Spinal cord (tissue), 10 donors: ENCODE results near the gene RTL3. TPM values are rescaled to one million over a fixed set of nuclear protein-coding genes. Genes with fewer than 3 reads are reported as not detected.
A peak's percentile ranks its signal among the peaks of the same experiment; 100 is the strongest.

Experiments used
- DNase-seq, 6 donors: peaks; one replicate each; pipeline versions ENCODE4 v3.0.0 to v3.0.0-alpha.2; 2013 to 2015; ENCODE audit warnings: low spot score in 6 of 6, low read depth in 4 of 6
- H3K27ac ChIP-seq: one replicate; pipeline ENCODE4 v1.5.1; 2013; ENCODE audit warnings: low read depth, low read length, control low read depth
- H3K27me3 ChIP-seq: one replicate; pipeline ENCODE4 v1.6.1; 2013; ENCODE audit warnings: low read length; ENCODE audit not compliant: control insufficient read depth, insufficient read depth
- H3K36me3 ChIP-seq: one replicate; pipeline ENCODE4 v1.6.1; 2013; ENCODE audit warnings: low read length; ENCODE audit not compliant: control insufficient read depth, insufficient read depth
- H3K4me1 ChIP-seq: one replicate; pipeline ENCODE4 v1.6.1; 2013; ENCODE audit warnings: low read length; ENCODE audit not compliant: control insufficient read depth, insufficient read depth
- H3K4me3 ChIP-seq: one replicate; pipeline ENCODE4 v1.5.1; 2013; ENCODE audit warnings: low read depth, low read length, control low read depth
- H3K9me3 ChIP-seq: one replicate; pipeline ENCODE4 v1.6.1; 2013; ENCODE audit warnings: low read length; ENCODE audit not compliant: control insufficient read depth, insufficient read depth
- WGBS: methylation state at CpG from one replicate; pipeline ENCODE4 v1.1.5; 2013; ENCODE audit warnings: missing lambda C conversion rate; ENCODE audit not compliant: insufficient coverage; 5-methylcytosine and 5-hydroxymethylcytosine counted together
- long read RNA-seq, 4 donors: transcript quantifications; one replicate each; lab custom pipeline, GENCODE V29; 2026
- polyA plus RNA-seq, 2 donors: library from polyadenylated mRNA; unstranded; fragments of 120-200 nt; gene quantifications; one replicate each; pipeline ENCODE4 v1.2.1, GENCODE V29; 2013; ENCODE audit not compliant: insufficient read length in 2 of 2
- total RNA-seq, 2 donors: library from RNA; depleted of rRNA in 1 of 2; stranded (reverse); fragments of 120-200 nt in 1 of 2; fragments of >200 nt in 1 of 2; gene quantifications; one replicate each; pipeline versions ENCODE4 v1.2.3 to v1.2.4, GENCODE V29; 2013 to 2014
- donor health status: healthy.

Gene RTL3, protein sequence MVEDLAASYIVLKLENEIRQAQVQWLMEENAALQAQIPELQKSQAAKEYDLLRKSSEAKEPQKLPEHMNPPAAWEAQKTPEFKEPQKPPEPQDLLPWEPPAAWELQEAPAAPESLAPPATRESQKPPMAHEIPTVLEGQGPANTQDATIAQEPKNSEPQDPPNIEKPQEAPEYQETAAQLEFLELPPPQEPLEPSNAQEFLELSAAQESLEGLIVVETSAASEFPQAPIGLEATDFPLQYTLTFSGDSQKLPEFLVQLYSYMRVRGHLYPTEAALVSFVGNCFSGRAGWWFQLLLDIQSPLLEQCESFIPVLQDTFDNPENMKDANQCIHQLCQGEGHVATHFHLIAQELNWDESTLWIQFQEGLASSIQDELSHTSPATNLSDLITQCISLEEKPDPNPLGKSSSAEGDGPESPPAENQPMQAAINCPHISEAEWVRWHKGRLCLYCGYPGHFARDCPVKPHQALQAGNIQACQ
- total RNA-seq, result under 1 TPM in 1 of 2 donors, not detected in 1; 0.10 TPM
- polyA plus RNA-seq, result not detected
- long read RNA-seq, donor 1, result 0 reads
- long read RNA-seq, donor 2, result 0 reads
- long read RNA-seq, donor 3, result 0 reads
- long read RNA-seq, donor 4, result 0 reads

GRCh38 chrX:78658845-78659744, at the start of gene RTL3:
Gene RTL3 (minus strand): TSS chrX:78659328. CDS start chrX:78658420, 908 bp downstream.
- Histone ChIP-seq H3K36me3 (no peaks in the 10 kb centered on the region), H3K9me3 (no peaks in the 10 kb centered on the region), H3K4me3 (no peak within 1 kb of the TSS), H3K27me3 (no peaks in the 10 kb centered on the region), H3K4me1 (no peaks in the 10 kb centered on the region), H3K27ac (no peak within 1 kb of the TSS)
- no CpG with 5 or more reads among the region's 3 CpGs for WGBS
- no peak for DNase-seq

DNA sequence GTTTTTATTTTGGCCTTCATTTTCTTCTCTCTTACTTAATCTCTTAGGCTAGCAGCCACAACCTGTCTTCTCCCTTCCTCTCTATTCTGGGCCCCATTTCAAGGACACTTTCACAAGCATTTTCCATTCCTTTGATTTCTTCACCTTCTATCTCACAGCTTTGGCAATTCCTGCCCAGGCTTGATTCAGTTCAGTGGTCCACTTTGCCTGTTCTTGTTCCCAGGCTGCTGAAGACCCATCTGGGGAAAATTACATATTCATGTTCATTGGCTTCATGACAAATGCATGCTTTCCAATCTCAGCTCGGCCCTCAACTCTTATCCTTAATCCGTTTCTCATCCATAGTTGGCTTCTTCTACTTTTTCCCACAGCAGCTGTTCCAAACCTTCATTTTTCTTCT, 49.7 kb upstream of the RTL3 start:
- WGBS, result 67% methylated on average over 2 of the region's 2 CpGs
- H3K4me3 ChIP-seq, result no peak overlapping the region
- no peaks in the 10 kb centered on the region for H3K36me3 ChIP-seq
- no peaks in the 10 kb centered on the region for H3K27me3 ChIP-seq
- peak in 1 of 6 donors; percentile 1 for DNase-seq
- H3K4me1 ChIP-seq, result no peaks in the 10 kb centered on the region
- no peak overlapping the region for H3K27ac ChIP-seq
- H3K9me3 ChIP-seq, result no peaks in the 10 kb centered on the region

- no CpG with 5 or more reads among the region's 2 CpGs for WGBS
- H3K27me3 ChIP-seq, result no peaks in the 10 kb centered on the region
- DNase-seq, result no peak
- no peak overlapping the region for H3K4me3 ChIP-seq
- no peaks in the 10 kb centered on the region for H3K36me3 ChIP-seq
- no peak overlapping the region for H3K27ac ChIP-seq
- H3K9me3 ChIP-seq, result no peaks in the 10 kb centered on the region
- no peaks in the 10 kb centered on the region for H3K4me1 ChIP-seq
These were observed 49.1 kb upstream of the RTL3 start for GRCh38 chrX:78708262-78708661.

- DNase-seq, result no peak
- Histone ChIP-seq H3K27me3 (no peaks in the 10 kb centered on the region), H3K27ac (no peak overlapping the region), H3K4me3 (no peak overlapping the region), H3K4me1 (no peaks in the 10 kb centered on the region), H3K9me3 (no peaks in the 10 kb centered on the region), H3K36me3 (no peaks in the 10 kb centered on the region)
- WGBS, result no CpG with 5 or more reads among the region's 2 CpGs
These were observed 46.9 kb upstream of the RTL3 start for GRCh38 chrX:78706071-78706470.

DNA sequence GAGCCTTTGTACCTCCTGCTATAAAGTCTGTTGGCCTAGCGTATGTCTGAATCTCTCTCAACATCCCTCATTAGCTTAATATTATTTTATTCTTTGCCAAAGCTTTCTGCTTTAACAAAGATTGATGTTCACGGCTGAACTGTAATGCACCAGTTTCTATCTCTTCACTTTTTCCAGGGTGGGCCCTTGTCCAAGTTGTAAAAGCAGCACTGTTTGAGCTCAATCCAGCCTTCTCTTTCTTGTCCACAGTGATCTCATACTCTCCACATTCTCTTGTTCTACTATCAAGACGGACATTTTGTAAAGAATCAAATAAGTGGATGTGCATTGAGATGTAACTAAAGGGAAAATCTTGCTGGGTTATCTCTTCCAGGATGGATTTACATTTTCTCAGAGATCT, 34.4 kb upstream of the RTL3 start:
- H3K36me3 ChIP-seq, result no peaks in the 10 kb centered on the region
- H3K27ac ChIP-seq, result no peak overlapping the region
- no peaks in the 10 kb centered on the region for H3K4me1 ChIP-seq
- 63% methylated on average over 2 of the region's 3 CpGs for WGBS
- DNase-seq, result peak in 2 of 6 donors; percentile 0 to 15
- H3K4me3 ChIP-seq, result no peak overlapping the region
- no peaks in the 10 kb centered on the region for H3K9me3 ChIP-seq
- no peaks in the 10 kb centered on the region for H3K27me3 ChIP-seq

DNA sequence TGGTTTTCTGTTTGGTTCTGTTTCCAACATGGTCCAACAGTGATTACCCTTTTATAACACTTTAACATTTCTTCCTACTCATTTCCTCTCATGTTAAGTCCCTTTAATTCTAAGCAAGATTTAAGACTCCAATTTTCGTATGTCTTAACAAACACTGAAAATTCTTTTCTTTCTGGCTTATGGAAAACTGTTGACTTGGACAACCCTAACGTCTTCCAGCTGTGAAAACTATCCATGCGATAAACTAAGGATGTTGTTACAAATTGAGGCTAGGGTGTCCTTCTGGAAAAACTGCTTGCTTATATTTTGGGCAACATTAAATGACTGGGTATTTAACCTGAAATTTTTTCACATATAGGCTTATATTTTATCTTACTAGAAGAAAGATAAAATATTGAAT, 33.9 kb upstream of the RTL3 start:
- Histone ChIP-seq H3K27ac (no peak overlapping the region), H3K4me3 (no peak overlapping the region), H3K4me1 (no peaks in the 10 kb centered on the region), H3K9me3 (no peaks in the 10 kb centered on the region), H3K27me3 (no peaks in the 10 kb centered on the region), H3K36me3 (no peaks in the 10 kb centered on the region)
- peak in 1 of 6 donors; percentile 2 for DNase-seq
- WGBS, result no CpG with 5 or more reads among the region's 3 CpGs

DNA sequence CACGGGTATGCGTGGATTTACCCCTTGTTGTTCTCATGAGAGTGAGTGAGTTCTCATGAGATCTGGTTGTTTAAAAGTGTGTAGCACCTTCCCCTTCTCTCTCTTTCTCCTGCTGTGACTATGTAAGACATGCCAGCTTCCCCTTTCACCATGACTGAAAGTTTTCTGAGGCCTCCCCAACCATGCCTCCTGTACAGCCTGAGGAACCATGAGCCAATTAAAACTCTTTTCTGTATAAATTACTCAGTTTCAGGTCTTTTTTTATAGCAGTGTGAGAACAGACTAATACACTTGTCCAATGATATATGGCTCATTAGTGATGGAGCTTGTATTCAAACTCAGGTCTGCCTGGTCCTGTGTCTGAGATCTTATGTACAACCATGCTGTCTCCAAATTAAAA, 28.5 kb upstream of the RTL3 start:
- no peaks in the 10 kb centered on the region for H3K27me3 ChIP-seq
- no peaks in the 10 kb centered on the region for H3K36me3 ChIP-seq
- H3K27ac ChIP-seq, result no peak overlapping the region
- no peaks in the 10 kb centered on the region for H3K4me1 ChIP-seq
- no peak overlapping the region for H3K4me3 ChIP-seq
- WGBS, result no CpG with 5 or more reads among the region's 2 CpGs
- H3K9me3 ChIP-seq, result no peaks in the 10 kb centered on the region
- no peak for DNase-seq

DNA sequence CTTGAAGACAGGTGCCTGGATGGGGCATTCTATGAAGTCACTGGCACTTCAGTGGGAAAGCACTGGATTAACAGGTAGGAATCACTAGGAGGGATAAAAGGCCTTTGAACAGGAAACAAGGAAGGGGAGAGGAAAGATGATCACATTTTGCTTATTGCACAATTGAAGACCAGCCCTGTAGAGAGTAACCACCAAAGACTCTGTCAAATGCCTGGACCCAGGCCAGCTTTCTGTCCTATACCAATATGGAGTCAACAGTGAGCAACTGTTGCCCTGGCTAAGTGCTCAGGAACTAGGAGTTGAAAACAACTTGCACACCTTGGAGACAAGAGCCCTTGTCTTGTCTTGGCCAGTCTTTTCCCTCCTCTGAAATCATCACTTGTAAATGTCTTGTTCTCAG, 14.1 kb upstream of the RTL3 start:
- DNase-seq, result no peak
- no peaks in the 10 kb centered on the region for H3K36me3 ChIP-seq

GRCh38 chrX:78665342-78665741, 6.2 kb upstream of the RTL3 start:
- Histone ChIP-seq H3K36me3 (no peaks in the 10 kb centered on the region), H3K27ac (no peak overlapping the region), H3K9me3 (no peaks in the 10 kb centered on the region), H3K4me3 (no peak overlapping the region), H3K27me3 (no peaks in the 10 kb centered on the region), H3K4me1 (no peaks in the 10 kb centered on the region)
- no peak for DNase-seq

More for the DNA sequence above, 14.1 kb upstream of the RTL3 start:
- H3K9me3 ChIP-seq, result no peaks in the 10 kb centered on the region
- H3K27ac ChIP-seq, result no peak overlapping the region
- H3K4me3 ChIP-seq, result no peak overlapping the region
- no peaks in the 10 kb centered on the region for H3K4me1 ChIP-seq
- no peaks in the 10 kb centered on the region for H3K27me3 ChIP-seq
